Natural killer cell treated with Interleukin-12 subunit alpha and Interleukin-12 subunit beta and Interleukin-15 and Interleukin-18, amount 100 ng/mL, for 72 hours (primary cell): Measurements from ENCODE around the gene GFRA1. TPM values are rescaled to one million over a fixed set of nuclear protein-coding genes. Genes with fewer than 3 reads are reported as not detected.
"Not testable (repeated sequence)": the region's sequence is repeated elsewhere in the genome, so short reads cannot be mapped to it uniquely, and the experiment has no call there.

Experiments used
- ATAC-seq, 2 donors: fragments of 150-1000 bp; cut with Tn5 transposase in 1 of 2; sonication (Bioruptor Pico), chemical (Tn5 transposase) in 1 of 2; 2 replicates each; pipeline ENCODE4 v1.10.0; 2021
- DNase-seq: peaks from one replicate; pipeline ENCODE4 v3.0.0; 2022; ENCODE audit warnings: low spot score
- H3K27ac Mint-ChIP-seq, 2 donors: 1 replicate in 1 of 2; 2 replicates in 1 of 2; pipeline ENCODE4 v1.8.0; 2022; ENCODE audit warnings: mixed read lengths in 2 of 2, mild to moderate bottlenecking in 1 of 2, moderate library complexity in 1 of 2
- H3K27me3 Mint-ChIP-seq, 2 donors: 1 replicate in 1 of 2; 2 replicates in 1 of 2; pipeline ENCODE4 v1.8.0; 2022; ENCODE audit warnings: mixed read lengths in 2 of 2
- H3K36me3 Mint-ChIP-seq: one replicate; pipeline ENCODE4 v1.8.0; 2022; ENCODE audit warnings: mixed read lengths
- H3K4me1 Mint-ChIP-seq, 2 donors: 1 replicate in 1 of 2; 2 replicates in 1 of 2; pipeline ENCODE4 v1.8.0; 2022; ENCODE audit warnings: low read depth in 2 of 2, mixed read lengths in 2 of 2, mild to moderate bottlenecking in 1 of 2
- H3K4me3 Mint-ChIP-seq: one replicate; pipeline ENCODE4 v1.8.0; 2022; ENCODE audit warnings: mixed read lengths
- H3K9me3 Mint-ChIP-seq: 2 replicates; pipeline ENCODE4 v1.8.0; 2022; ENCODE audit warnings: mixed read lengths
- total RNA-seq, 2 donors: library from RNA; stranded (reverse); gene quantifications; one replicate each; pipeline ENCODE4 v1.2.3, GENCODE V29; 2022

Gene GFRA1
- total RNA-seq, 2 donors from 2014 or later = not detected

- H3K4me1 Mint-ChIP-seq = no peaks in the 10 kb centered on the region
- no peaks in the 10 kb centered on the region for H3K9me3 Mint-ChIP-seq
- no peak for ATAC-seq
- no peak overlapping the region for H3K27ac Mint-ChIP-seq
- H3K36me3 Mint-ChIP-seq = no peaks in the 10 kb centered on the region
- no peak for DNase-seq
- no peak overlapping the region for H3K4me3 Mint-ChIP-seq
- no peaks in the 10 kb centered on the region for H3K27me3 Mint-ChIP-seq
These were observed 213.7 kb downstream of the GFRA1 start for GRCh38 chr10:116059320-116059719.

GRCh38 chr10:116056445-116057293 is 216.3 kb downstream of the GFRA1 start:
- DNase-seq = no peak

GRCh38 chr10:116055917-116056252 is 217.1 kb downstream of the GFRA1 start:
- H3K4me3 Mint-ChIP-seq = no peak overlapping the region
- no peaks in the 10 kb centered on the region for H3K36me3 Mint-ChIP-seq
- H3K4me1 Mint-ChIP-seq = no peaks in the 10 kb centered on the region
- H3K9me3 Mint-ChIP-seq = no peaks in the 10 kb centered on the region
- H3K27me3 Mint-ChIP-seq = no peaks in the 10 kb centered on the region
- DNase-seq = no peak
- H3K27ac Mint-ChIP-seq = no peak overlapping the region
- no peak for ATAC-seq

More at GRCh38 chr10:116056445-116057293, 216.3 kb downstream of the GFRA1 start:
- no peaks in the 10 kb centered on the region for H3K27me3 Mint-ChIP-seq
- no peak for ATAC-seq
- no peak overlapping the region for H3K4me3 Mint-ChIP-seq
- H3K27ac Mint-ChIP-seq = no peak overlapping the region
- H3K36me3 Mint-ChIP-seq = no peaks in the 10 kb centered on the region
- H3K4me1 Mint-ChIP-seq = no peaks in the 10 kb centered on the region
- no peaks in the 10 kb centered on the region for H3K9me3 Mint-ChIP-seq

GRCh38 chr10:116055252-116055916 is 217.6 kb downstream of the GFRA1 start:
- ATAC-seq = no peak
- no peaks in the 10 kb centered on the region for H3K9me3 Mint-ChIP-seq
- H3K27me3 Mint-ChIP-seq = no peaks in the 10 kb centered on the region

GRCh38 chr10:116053910-116054309 is 219.1 kb downstream of the GFRA1 start:
- no peak overlapping the region for H3K4me3 Mint-ChIP-seq
- no peaks in the 10 kb centered on the region for H3K27me3 Mint-ChIP-seq
- no peaks in the 10 kb centered on the region for H3K4me1 Mint-ChIP-seq
- H3K9me3 Mint-ChIP-seq = peaks cover 6% of the 10 kb centered on the region
- H3K27ac Mint-ChIP-seq = no peak overlapping the region
- no peak for DNase-seq
- H3K36me3 Mint-ChIP-seq = no peaks in the 10 kb centered on the region
- no peak for ATAC-seq

More at GRCh38 chr10:116055252-116055916, 217.6 kb downstream of the GFRA1 start:
- no peaks in the 10 kb centered on the region for H3K4me1 Mint-ChIP-seq
- H3K4me3 Mint-ChIP-seq = no peak overlapping the region
- H3K27ac Mint-ChIP-seq = no peak overlapping the region
- DNase-seq = no peak
- H3K36me3 Mint-ChIP-seq = no peaks in the 10 kb centered on the region

- H3K4me3 Mint-ChIP-seq, DNase-seq, H3K27ac Mint-ChIP-seq, H3K9me3 Mint-ChIP-seq, ATAC-seq, H3K36me3 Mint-ChIP-seq, H3K4me1 Mint-ChIP-seq, H3K27me3 Mint-ChIP-seq: not testable (repeated sequence)
These were observed 219.8 kb downstream of the GFRA1 start for GRCh38 chr10:116053009-116053730.

GRCh38 chr10:116052522-116052921 is 220.5 kb downstream of the GFRA1 start:
- not testable (repeated sequence) for H3K4me1 Mint-ChIP-seq, H3K27ac Mint-ChIP-seq, H3K36me3 Mint-ChIP-seq, H3K27me3 Mint-ChIP-seq, H3K9me3 Mint-ChIP-seq, DNase-seq, ATAC-seq, H3K4me3 Mint-ChIP-seq

- ATAC-seq (no peak), DNase-seq (no peak)
- no peak overlapping the region for H3K27ac Mint-ChIP-seq
- peaks cover 6% of the 10 kb centered on the region for H3K9me3 Mint-ChIP-seq
- no peak overlapping the region for H3K4me3 Mint-ChIP-seq
- no peaks in the 10 kb centered on the region for H3K36me3 Mint-ChIP-seq
- no peaks in the 10 kb centered on the region for H3K4me1 Mint-ChIP-seq
- no peaks in the 10 kb centered on the region for H3K27me3 Mint-ChIP-seq
These were observed 223.1 kb downstream of the GFRA1 start for GRCh38 chr10:116049974-116050304.

GRCh38 chr10:116049158-116049973 is 223.6 kb downstream of the GFRA1 start:
- ATAC-seq = no peak
- DNase-seq = no peak
- Mint-ChIP-seq H3K4me3 (no peak overlapping the region), H3K27ac (no peak overlapping the region), H3K9me3 (peaks cover 6% of the 10 kb centered on the region), H3K36me3 (no peaks in the 10 kb centered on the region), H3K4me1 (no peaks in the 10 kb centered on the region), H3K27me3 (no peaks in the 10 kb centered on the region)

GRCh38 chr10:116045366-116046356 is 227.3 kb downstream of the GFRA1 start:
- H3K27me3 Mint-ChIP-seq = no peaks in the 10 kb centered on the region
- peaks cover 14% of the 10 kb centered on the region for H3K9me3 Mint-ChIP-seq
- ATAC-seq = no peak
- H3K4me3 Mint-ChIP-seq = no peak overlapping the region
- DNase-seq = no peak
- H3K27ac Mint-ChIP-seq = no peak overlapping the region
- H3K36me3 Mint-ChIP-seq = no peaks in the 10 kb centered on the region
- no peaks in the 10 kb centered on the region for H3K4me1 Mint-ChIP-seq

- H3K4me1 Mint-ChIP-seq = no peaks in the 10 kb centered on the region
- ATAC-seq = no peak
- H3K9me3 Mint-ChIP-seq = peaks cover 13% of the 10 kb centered on the region
- no peaks in the 10 kb centered on the region for H3K36me3 Mint-ChIP-seq
- no peaks in the 10 kb centered on the region for H3K27me3 Mint-ChIP-seq
- H3K27ac Mint-ChIP-seq = no peak overlapping the region
- H3K4me3 Mint-ChIP-seq = no peak overlapping the region
- DNase-seq = no peak
These were observed 228.2 kb downstream of the GFRA1 start for GRCh38 chr10:116044801-116045248.

- H3K27me3 Mint-ChIP-seq = no peaks in the 10 kb centered on the region
These were observed 229.1 kb downstream of the GFRA1 start for GRCh38 chr10:116043861-116044260.

More at GRCh38 chr10:116043861-116044260, 229.1 kb downstream of the GFRA1 start:
- Mint-ChIP-seq H3K9me3 (peaks cover 7% of the 10 kb centered on the region), H3K4me1 (no peaks in the 10 kb centered on the region), H3K27ac (no peak overlapping the region), H3K36me3 (no peaks in the 10 kb centered on the region), H3K4me3 (no peak overlapping the region)
- ATAC-seq (no peak), DNase-seq (no peak)
